LNCaP clone FGC (cell line): ENCODE results near the gene ARFGAP1.
"Not testable (repeated sequence)": the region's sequence is repeated elsewhere in the genome, so short reads cannot be mapped to it uniquely, and the experiment has no call there.

Source experiments
- DNase-seq: peaks from one replicate; pipeline ENCODE4 v3.0.0-alpha.2; 2011; ENCODE audit warnings: low read depth
- H3K4me3 ChIP-seq: 2 replicates; pipeline ENCODE4 v1.5.1; 2011; ENCODE audit warnings: mild to moderate bottlenecking, low read depth, low read length, control low read depth
- TF ChIP-seq, protein P1 (sequence below): IDR thresholded peaks from 2 replicates; pipeline ENCODE4 v1.5.1; 2012; ENCODE audit warnings: mild to moderate bottlenecking; ENCODE audit not compliant: control insufficient read depth, insufficient read depth; ENCODE audit errors: extremely low read depth

Gene ARFGAP1

GRCh38 chr20:63247671-63248228, 24.9 kb upstream of the ARFGAP1 start:
- DNase-seq, result no peak
- H3K4me3 ChIP-seq, result no peak overlapping the region
- TF ChIP-seq, protein P1, sequence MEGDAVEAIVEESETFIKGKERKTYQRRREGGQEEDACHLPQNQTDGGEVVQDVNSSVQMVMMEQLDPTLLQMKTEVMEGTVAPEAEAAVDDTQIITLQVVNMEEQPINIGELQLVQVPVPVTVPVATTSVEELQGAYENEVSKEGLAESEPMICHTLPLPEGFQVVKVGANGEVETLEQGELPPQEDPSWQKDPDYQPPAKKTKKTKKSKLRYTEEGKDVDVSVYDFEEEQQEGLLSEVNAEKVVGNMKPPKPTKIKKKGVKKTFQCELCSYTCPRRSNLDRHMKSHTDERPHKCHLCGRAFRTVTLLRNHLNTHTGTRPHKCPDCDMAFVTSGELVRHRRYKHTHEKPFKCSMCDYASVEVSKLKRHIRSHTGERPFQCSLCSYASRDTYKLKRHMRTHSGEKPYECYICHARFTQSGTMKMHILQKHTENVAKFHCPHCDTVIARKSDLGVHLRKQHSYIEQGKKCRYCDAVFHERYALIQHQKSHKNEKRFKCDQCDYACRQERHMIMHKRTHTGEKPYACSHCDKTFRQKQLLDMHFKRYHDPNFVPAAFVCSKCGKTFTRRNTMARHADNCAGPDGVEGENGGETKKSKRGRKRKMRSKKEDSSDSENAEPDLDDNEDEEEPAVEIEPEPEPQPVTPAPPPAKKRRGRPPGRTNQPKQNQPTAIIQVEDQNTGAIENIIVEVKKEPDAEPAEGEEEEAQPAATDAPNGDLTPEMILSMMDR, result no peak

DNA sequence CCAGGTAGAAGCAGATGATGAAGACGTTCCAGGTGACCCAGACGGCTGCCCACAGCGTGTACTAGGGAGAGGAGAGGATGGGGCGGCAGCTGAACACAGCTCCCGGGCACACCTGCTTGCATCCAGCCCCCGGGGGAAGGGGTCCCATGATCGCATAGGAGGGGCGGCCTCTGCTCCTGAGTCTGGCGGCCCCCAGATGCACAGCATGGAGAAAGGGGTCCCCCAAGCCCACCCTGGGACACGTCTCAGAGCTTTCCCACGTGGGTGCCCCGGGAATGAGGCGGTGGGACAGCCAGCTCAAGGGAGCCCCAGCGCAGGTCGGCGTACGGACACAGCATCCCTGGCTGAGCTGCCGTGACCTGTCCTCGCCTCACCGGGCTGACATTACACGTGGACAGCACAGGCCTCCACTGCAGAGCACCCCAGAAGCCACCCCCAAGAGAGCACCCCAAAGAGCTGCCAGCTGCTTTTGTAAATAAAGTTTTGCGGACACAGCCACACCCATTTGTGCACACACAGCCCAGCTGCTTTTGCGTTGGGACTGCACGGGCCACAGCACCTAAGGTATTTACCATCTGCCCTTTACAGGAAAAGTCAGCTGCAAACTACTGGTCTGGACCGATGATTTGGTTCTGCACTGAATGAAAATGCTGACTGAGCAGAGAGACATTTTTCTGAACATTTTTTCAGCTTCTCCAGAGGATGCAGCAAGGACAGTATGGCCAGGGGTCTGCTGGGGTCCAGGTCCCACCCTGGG, 23.6 kb upstream of the ARFGAP1 start:
- TF ChIP-seq, protein P1, result no peak
- DNase-seq, result no peak
- H3K4me3 ChIP-seq, result no peak overlapping the region

DNA sequence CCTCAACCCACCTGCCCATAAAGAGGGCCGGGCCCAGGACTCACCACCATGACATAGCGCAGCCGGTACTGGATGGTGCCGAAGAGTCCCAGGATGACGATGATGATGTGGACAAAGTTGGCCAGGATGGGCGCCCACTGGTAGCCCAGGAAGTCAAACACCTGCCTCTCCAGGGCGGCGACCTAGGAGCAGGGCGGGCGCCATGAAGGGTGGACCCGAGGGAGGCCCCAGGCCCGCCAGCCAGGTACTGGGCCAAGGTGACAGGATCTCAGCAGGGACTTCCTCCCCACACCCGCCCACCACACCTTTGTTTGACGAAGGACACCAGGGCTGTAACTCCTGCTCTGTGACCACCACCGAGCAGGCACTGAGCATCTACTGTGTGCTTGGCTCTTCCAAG, 22.7 kb upstream of the ARFGAP1 start:
- TF ChIP-seq, protein P1, result no peak
- no peak overlapping the region for H3K4me3 ChIP-seq
- no peak for DNase-seq

- not testable (repeated sequence) for H3K4me3 ChIP-seq, DNase-seq
- TF ChIP-seq, protein P1, result peak; percentile 44
Observed at GRCh38 chr20:63251350-63251749, 21.3 kb upstream of the ARFGAP1 start.

DNA sequence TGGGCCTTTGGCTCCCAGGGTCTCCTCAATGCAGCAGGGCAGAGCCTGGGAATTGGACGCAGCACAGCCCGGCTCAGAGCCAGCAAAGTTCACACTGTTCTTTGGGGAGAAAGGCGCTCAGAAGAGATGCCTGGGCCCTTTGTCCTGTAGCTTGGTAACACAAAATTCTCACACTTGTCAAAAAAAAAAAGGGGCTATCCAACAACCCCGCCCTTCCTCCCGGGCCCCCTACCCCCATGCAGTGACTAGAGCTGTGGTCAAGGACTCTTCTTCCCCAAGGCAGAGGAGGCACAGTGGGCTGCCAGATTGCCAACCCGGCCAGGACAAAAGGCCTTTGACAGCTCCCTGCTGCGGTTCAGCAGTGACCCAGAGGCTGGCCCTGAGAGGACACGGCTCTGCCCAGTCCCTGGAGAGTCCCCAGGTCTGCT, 20.3 kb upstream of the ARFGAP1 start:
- no peak overlapping the region for H3K4me3 ChIP-seq
- DNase-seq, result no peak
- TF ChIP-seq, protein P1, result no peak

GRCh38 chr20:63253065-63253437, 19.6 kb upstream of the ARFGAP1 start:
- no peak overlapping the region for H3K4me3 ChIP-seq
- TF ChIP-seq, protein P1, result no peak
- no peak for DNase-seq
